SK-N-SH (cell line): ENCODE results near the gene FMO5. TPM values are rescaled to one million over a fixed set of nuclear protein-coding genes. Genes with fewer than 3 reads are reported as not detected.

ENCODE experiments used
- CTCF ChIA-PET: fragments of 300-600, 350-600 bp; formaldehyde crosslinking; extraction: SDS; loops from one replicate; lab custom pipeline; 2021; lab: Yijun Ruan, JAX
- POLR2A ChIA-PET: fragments of 350-600 bp; sonication (Branson Sonifier 250); formaldehyde crosslinking; extraction: SDS; loops from one replicate; lab custom pipeline; 2020; ENCODE audit warnings: antibody characterized with exemption, inconsistent platforms; lab: Yijun Ruan, JAX
- DNase-seq: peaks from one replicate; pipeline ENCODE4 v3.0.0; 2012
- H2AFZ ChIP-seq: fragments of 200-600 bp; sonication (generic); 2 replicates; pipeline ENCODE4 v1.8.1; 2016; ENCODE audit warnings: antibody characterized with exemption, mild to moderate bottlenecking, low read depth
- H3F3A ChIP-seq: fragments of 200-600 bp; sonication (generic); replicated peaks from 2 replicates; pipeline ENCODE3; 2016; ENCODE audit warnings: antibody characterized with exemption, mild to moderate bottlenecking; ENCODE audit not compliant: insufficient read depth
- H3K27ac ChIP-seq, 2 experiments: fragments of 200-500 bp in 1 of 2; fragments of 200-600 bp in 1 of 2; sonication (Bioruptor generic) in 1 of 2; sonication (generic), shearing (Covaris generic) in 1 of 2; 2 replicates each; pipeline versions ENCODE4 v1.5.1 to v1.6.1; 2014 to 2016; ENCODE audit warnings: low read depth in 2 of 2, inconsistent platforms in 1 of 2, low read length in 1 of 2, mild to moderate bottlenecking in 1 of 2, mixed read lengths in 1 of 2
- H3K27me3 ChIP-seq: fragments of 200-600 bp; sonication (generic), shearing (Covaris generic); 2 replicates; pipeline ENCODE4 v1.6.1; 2016; ENCODE audit warnings: mixed run types; ENCODE audit not compliant: insufficient read depth
- H3K36me3 ChIP-seq, 2 experiments: fragments of 200-500 bp in 1 of 2; fragments of 200-600 bp in 1 of 2; sonication (Bioruptor generic) in 1 of 2; sonication (generic) in 1 of 2; replicated peaks in 1 of 2; 2 replicates each; pipeline versions ENCODE3 to v1.5.1; 2014 to 2016; ENCODE audit warnings: low read length in 1 of 2, mild to moderate bottlenecking in 1 of 2; ENCODE audit not compliant: insufficient read depth in 2 of 2, control insufficient read depth in 1 of 2
- H3K4me1 ChIP-seq, 2 experiments: fragments of 200-500 bp in 1 of 2; fragments of 200-600 bp in 1 of 2; sonication (Bioruptor generic) in 1 of 2; sonication (generic), shearing (Covaris generic) in 1 of 2; 2 replicates each; pipeline versions ENCODE4 v1.5.1 to v1.6.1; 2014 to 2016; ENCODE audit warnings: low read depth in 1 of 2, low read length in 1 of 2, mixed run types in 1 of 2; ENCODE audit not compliant: insufficient read depth in 2 of 2, control insufficient read depth in 1 of 2
- H3K4me2 ChIP-seq: fragments of 200-600 bp; sonication (generic), shearing (Covaris generic); 2 replicates; pipeline ENCODE4 v1.6.1; 2017; ENCODE audit warnings: mixed run types
- H3K4me3 ChIP-seq, 2 experiments: fragments of 200-500 bp in 1 of 2; fragments of 200-600 bp in 1 of 2; sonication (Bioruptor generic) in 1 of 2; sonication (generic), shearing (Covaris generic) in 1 of 2; 2 replicates each; pipeline versions ENCODE4 v1.5.1 to v1.8.1; 2014 to 2016; ENCODE audit warnings: low read depth in 2 of 2, inconsistent platforms in 1 of 2, low read length in 1 of 2, mild to moderate bottlenecking in 1 of 2, mixed read lengths in 1 of 2, moderate library complexity in 1 of 2
- H3K79me2 ChIP-seq: fragments of 200-600 bp; sonication (generic); 2 replicates; pipeline ENCODE4 v1.8.1; 2017; ENCODE audit warnings: mild to moderate bottlenecking; ENCODE audit not compliant: insufficient read depth
- H3K9ac ChIP-seq: fragments of 200-600 bp; sonication (generic); 2 replicates; pipeline ENCODE4 v1.6.1; 2017; ENCODE audit warnings: mixed run types
- H3K9me2 ChIP-seq: fragments of 200-600 bp; sonication (generic); 2 replicates; pipeline ENCODE4 v1.6.1; 2017; ENCODE audit warnings: mixed run types
- H3K9me3 ChIP-seq: fragments of 200-600 bp; sonication (generic); 2 replicates; pipeline ENCODE4 v1.6.1; 2017; ENCODE audit warnings: mixed run types, mild to moderate bottlenecking, moderate library complexity
- H4K20me1 ChIP-seq: fragments of 200-600 bp; sonication (generic); 2 replicates; pipeline ENCODE4 v1.6.1; 2017; ENCODE audit warnings: mild to moderate bottlenecking, mixed run types; ENCODE audit not compliant: insufficient read depth
- CHD2 ChIP-seq: fragments of 150-350 bp; IDR thresholded peaks from 2 replicates; pipeline ENCODE4 v1.6.1; 2018; ENCODE audit warnings: low read length; ENCODE audit not compliant: partially characterized antibody
- CTCF ChIP-seq: fragments of 200-600 bp; sonication (generic); IDR thresholded peaks from 2 replicates; pipeline ENCODE4 v1.6.1; 2017; ENCODE audit warnings: antibody characterized with exemption, mild to moderate bottlenecking, moderate library complexity
- FOSL2 ChIP-seq: IDR thresholded peaks from 2 replicates; pipeline ENCODE4 v1.4.0; 2012; ENCODE audit warnings: low read depth, mild to moderate bottlenecking, moderate library complexity, borderline replicate concordance
- FOXM1 ChIP-seq: IDR thresholded peaks from 2 replicates; pipeline ENCODE4 v1.4.0; 2012; ENCODE audit warnings: low read depth, mild to moderate bottlenecking
- GABPA ChIP-seq: IDR thresholded peaks from 2 replicates; pipeline ENCODE4 v1.4.0; 2012; ENCODE audit warnings: low read depth, mild to moderate bottlenecking
- MEF2A ChIP-seq: IDR thresholded peaks from 2 replicates; pipeline ENCODE4 v1.4.0; 2012; ENCODE audit warnings: low read depth, borderline replicate concordance
- PBX3 ChIP-seq: IDR thresholded peaks from 2 replicates; pipeline ENCODE4; 2012
- RAD21 ChIP-seq: IDR thresholded peaks from 2 replicates; pipeline ENCODE4 v1.6.1; 2012; ENCODE audit warnings: mild to moderate bottlenecking, low read length
- RFX5 ChIP-seq: IDR thresholded peaks from 2 replicates; pipeline ENCODE4 v1.6.1; 2012; ENCODE audit warnings: mild to moderate bottlenecking, improper control_type of control experiment, low read length
- RXRA ChIP-seq: IDR thresholded peaks from 2 replicates; pipeline ENCODE4 v1.4.0; 2012; ENCODE audit warnings: low read depth, mild to moderate bottlenecking, borderline replicate concordance
- SMC3 ChIP-seq: IDR thresholded peaks from 2 replicates; pipeline ENCODE4 v1.6.1; 2012; ENCODE audit warnings: low read depth, low read length, improper control_type of control experiment
- TCF12 ChIP-seq: IDR thresholded peaks from 2 replicates; pipeline ENCODE4 v1.4.0; 2012
- TEAD4 ChIP-seq: IDR thresholded peaks from 2 replicates; pipeline ENCODE4 v1.4.0; 2012; ENCODE audit warnings: mild to moderate bottlenecking, borderline replicate concordance; ENCODE audit not compliant: insufficient read depth
- YY1 ChIP-seq: IDR thresholded peaks from 2 replicates; pipeline ENCODE4 v1.4.0; 2012; ENCODE audit warnings: low read depth, mild to moderate bottlenecking
- WGBS: methylation state at CpG from one replicate; pipeline ENCODE4 v1.1.6; 2017; ENCODE audit warnings: low lambda C conversion rate; 5-methylcytosine and 5-hydroxymethylcytosine counted together
- polyA plus RNA-seq, 3 experiments: library from polyadenylated mRNA; depleted of rRNA; stranded (reverse); fragments of >200 nt; gene quantifications; 2 replicates each; pipeline ENCODE4 v1.2.3, GENCODE V29; 2012
- TF ChIP-seq, protein P1 (sequence below): IDR thresholded peaks from 2 replicates; pipeline ENCODE4 v1.4.0; 2012; ENCODE audit warnings: low read depth
- TF ChIP-seq, protein P2 (sequence below): fragments of 150-350 bp; IDR thresholded peaks from 2 replicates; pipeline ENCODE4 v1.6.1; 2016; ENCODE audit warnings: mild to moderate bottlenecking, low read depth, low read length
- TF ChIP-seq, protein P3 (sequence below): IDR thresholded peaks from 2 replicates; pipeline ENCODE4 v1.4.0; 2012; ENCODE audit warnings: low read depth, borderline replicate concordance

FMO5 gene
- polyA plus RNA-seq, 1 of the 3 experiments (the other 2 are of a cell fraction) = 0.30 TPM

DNA sequence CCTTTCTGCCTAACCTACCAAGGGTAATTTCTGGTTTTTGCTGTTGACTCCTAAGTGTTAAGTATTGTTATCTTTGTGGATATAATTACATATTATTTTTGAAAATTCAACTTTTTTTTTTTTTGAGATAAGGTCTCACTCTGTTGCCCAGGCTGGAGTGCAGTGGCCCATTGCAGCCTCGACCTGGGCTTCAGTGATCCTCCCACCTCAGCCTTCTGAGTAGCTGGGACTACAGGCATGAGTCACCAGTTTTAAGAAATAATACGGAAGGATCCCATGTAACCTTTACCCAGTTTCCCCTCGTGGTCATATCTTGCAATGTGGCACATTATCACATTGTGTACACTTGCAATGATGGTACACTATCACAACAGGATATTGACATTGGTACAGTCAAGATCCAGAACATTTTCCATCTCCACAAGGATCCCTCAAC, 20.5 kb upstream of the FMO5 start:
- Histone ChIP-seq H3K9me3 (no peaks in the 10 kb centered on the region), H3K4me3 (no peak overlapping the region), H4K20me1 (0 out of 2 replicates have a peak, but pooled peaks cover 28% of the 10 kb centered on the region), H2AFZ (no peak overlapping the region), H3K79me2 (peaks cover 73% of the 10 kb centered on the region)
- CTCF ChIA-PET = interaction anchor here (1.0 to 1.2 kb wide), 2 partner anchors 20 to 27 kb away, joined by 3 read pairs; partner anchors contain the start of gene FMO5
- DNase-seq = no peak
- no peak for TF ChIP-seq RXRA
- no peak for TF ChIP-seq TCF12
- TF ChIP-seq CTCF = no peak
- no peak for TF ChIP-seq FOSL2
- TF ChIP-seq, protein P1, sequence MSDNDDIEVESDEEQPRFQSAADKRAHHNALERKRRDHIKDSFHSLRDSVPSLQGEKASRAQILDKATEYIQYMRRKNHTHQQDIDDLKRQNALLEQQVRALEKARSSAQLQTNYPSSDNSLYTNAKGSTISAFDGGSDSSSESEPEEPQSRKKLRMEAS = no peak
- no peak for TF ChIP-seq PBX3
- no peak for TF ChIP-seq GABPA
- no peak for TF ChIP-seq YY1
- TF ChIP-seq MEF2A = no peak
- TF ChIP-seq CHD2 = no peak
- TF ChIP-seq, protein P2, sequence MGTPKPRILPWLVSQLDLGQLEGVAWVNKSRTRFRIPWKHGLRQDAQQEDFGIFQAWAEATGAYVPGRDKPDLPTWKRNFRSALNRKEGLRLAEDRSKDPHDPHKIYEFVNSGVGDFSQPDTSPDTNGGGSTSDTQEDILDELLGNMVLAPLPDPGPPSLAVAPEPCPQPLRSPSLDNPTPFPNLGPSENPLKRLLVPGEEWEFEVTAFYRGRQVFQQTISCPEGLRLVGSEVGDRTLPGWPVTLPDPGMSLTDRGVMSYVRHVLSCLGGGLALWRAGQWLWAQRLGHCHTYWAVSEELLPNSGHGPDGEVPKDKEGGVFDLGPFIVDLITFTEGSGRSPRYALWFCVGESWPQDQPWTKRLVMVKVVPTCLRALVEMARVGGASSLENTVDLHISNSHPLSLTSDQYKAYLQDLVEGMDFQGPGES = no peak
- no peak for TF ChIP-seq TEAD4
- TF ChIP-seq RAD21 = no peak
- no peak for TF ChIP-seq FOXM1
- TF ChIP-seq, all 33 proteins: peak for 0
- H3F3A ChIP-seq = peaks cover 4% of the 10 kb centered on the region
- no peaks in the 10 kb centered on the region for H3K27me3 ChIP-seq
- 80% methylated on average over 3 of the region's 3 CpGs for WGBS
- H3K9me2 ChIP-seq = no peaks in the 10 kb centered on the region
- peaks cover 0 to 21% of the 10 kb centered on the region in 2 experiments; a peak in 2 of 4 replicates for H3K4me1 ChIP-seq
- H3K4me2 ChIP-seq = no peak overlapping the region
- H3K9ac ChIP-seq = no peak overlapping the region
- POLR2A ChIA-PET = no interaction called here
- no peak overlapping the region for H3K27ac ChIP-seq
- H3K36me3 ChIP-seq = no peaks in the 10 kb centered on the region

- WGBS = 94% methylated on average over 4 of the region's 6 CpGs
Measured at GRCh38 chr1:147245129-147245528, 20.0 kb upstream of the FMO5 start.

More at GRCh38 chr1:147245129-147245528, 20.0 kb upstream of the FMO5 start:
- H3F3A ChIP-seq = peaks cover 4% of the 10 kb centered on the region
- peak overlapping the region; percentile 11; the same call in 1 of the 2 replicates for H3K4me2 ChIP-seq
- no peak for DNase-seq
- H4K20me1 ChIP-seq = 0 out of 2 replicates have a peak, but pooled peaks cover 25% of the 10 kb centered on the region
- H3K9me3 ChIP-seq = no peaks in the 10 kb centered on the region
- ChIA-PET POLR2A (no interaction called here), CTCF (interaction anchor here (1.0 kb wide), 1 partner anchor 20 kb away, joined by 3 read pairs; the partner anchor contains the start of gene FMO5)
- H3K36me3 ChIP-seq = no peaks in the 10 kb centered on the region
- no peak overlapping the region for H3K27ac ChIP-seq
- peaks cover 0 to 19% of the 10 kb centered on the region in 2 experiments; a peak in 2 of 4 replicates for H3K4me1 ChIP-seq
- no peaks in the 10 kb centered on the region for H3K9me2 ChIP-seq
- TF ChIP-seq, protein P1 = no peak
- no peak for TF ChIP-seq RAD21
- TF ChIP-seq, protein P3, sequence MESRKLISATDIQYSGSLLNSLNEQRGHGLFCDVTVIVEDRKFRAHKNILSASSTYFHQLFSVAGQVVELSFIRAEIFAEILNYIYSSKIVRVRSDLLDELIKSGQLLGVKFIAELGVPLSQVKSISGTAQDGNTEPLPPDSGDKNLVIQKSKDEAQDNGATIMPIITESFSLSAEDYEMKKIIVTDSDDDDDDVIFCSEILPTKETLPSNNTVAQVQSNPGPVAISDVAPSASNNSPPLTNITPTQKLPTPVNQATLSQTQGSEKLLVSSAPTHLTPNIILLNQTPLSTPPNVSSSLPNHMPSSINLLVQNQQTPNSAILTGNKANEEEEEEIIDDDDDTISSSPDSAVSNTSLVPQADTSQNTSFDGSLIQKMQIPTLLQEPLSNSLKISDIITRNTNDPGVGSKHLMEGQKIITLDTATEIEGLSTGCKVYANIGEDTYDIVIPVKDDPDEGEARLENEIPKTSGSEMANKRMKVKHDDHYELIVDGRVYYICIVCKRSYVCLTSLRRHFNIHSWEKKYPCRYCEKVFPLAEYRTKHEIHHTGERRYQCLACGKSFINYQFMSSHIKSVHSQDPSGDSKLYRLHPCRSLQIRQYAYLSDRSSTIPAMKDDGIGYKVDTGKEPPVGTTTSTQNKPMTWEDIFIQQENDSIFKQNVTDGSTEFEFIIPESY = no peak
- TF ChIP-seq GABPA = no peak
- TF ChIP-seq, protein P2 = no peak
- no peak for TF ChIP-seq YY1
- TF ChIP-seq FOXM1 = no peak
- no peak for TF ChIP-seq RFX5
- TF ChIP-seq CTCF = no peak
- no peak for TF ChIP-seq SMC3
- TF ChIP-seq, all 33 proteins: peak for 0
- Histone ChIP-seq H2AFZ (no peak overlapping the region), H3K4me3 (no peak overlapping the region), H3K9ac (no peak overlapping the region), H3K27me3 (no peaks in the 10 kb centered on the region), H3K79me2 (peaks cover 68% of the 10 kb centered on the region)
